SK-N-SH treated with all-trans-retinoic acid at 6 μM for 48 hours (cell line): ENCODE measurements around the gene EPS8L3.

Source experiments
- ATAC-seq: fragments of 200-7000 bp; cut with Tn5 transposase; 3 replicates; pipeline ENCODE4 v1.9.1; 2020; ENCODE audit warnings: mild to moderate bottlenecking, moderate library complexity
- BACH2 ChIP-seq: fragments of 250-450 bp; sonication (Bioruptor Pico); IDR thresholded peaks from 2 replicates; pipeline ENCODE4 v1.9.0; 2021; ENCODE audit warnings: mild to moderate bottlenecking, borderline replicate concordance
- CREB5 ChIP-seq: fragments of 250-450 bp; sonication (Bioruptor Pico); IDR thresholded peaks from 2 replicates; pipeline ENCODE4 v1.5.1; 2020; ENCODE audit warnings: low read depth, mild to moderate bottlenecking, moderate library complexity
- CSRNP3 ChIP-seq: fragments of 250-450 bp; sonication (Bioruptor Pico); IDR thresholded peaks from 2 replicates; pipeline ENCODE4 v1.5.1; 2021; ENCODE audit warnings: mild to moderate bottlenecking, moderate library complexity
- ESRRG ChIP-seq: fragments of 250-450 bp; sonication (Bioruptor Pico); IDR thresholded peaks from 2 replicates; pipeline ENCODE4 v1.6.1; 2021; ENCODE audit warnings: mild to moderate bottlenecking
- GLIS3 ChIP-seq: fragments of 250-450 bp; sonication (Bioruptor Pico); IDR thresholded peaks from 2 replicates; pipeline ENCODE4 v1.5.0; 2020; ENCODE audit warnings: mild to moderate bottlenecking, moderate library complexity
- PATZ1 ChIP-seq: fragments of 250-450 bp; sonication (Bioruptor Pico); IDR thresholded peaks from 2 replicates; pipeline ENCODE4 v1.8.0; 2020; ENCODE audit warnings: mild to moderate bottlenecking, moderate library complexity, borderline replicate concordance
- PPARA ChIP-seq: fragments of 250-450 bp; sonication (Bioruptor Pico); IDR thresholded peaks from 2 replicates; pipeline ENCODE4 v1.5.0; 2020; ENCODE audit warnings: mild to moderate bottlenecking, borderline replicate concordance
- RARB ChIP-seq: fragments of 250-450 bp; sonication (Bioruptor Pico); IDR thresholded peaks from 2 replicates; pipeline ENCODE4 v1.8.0; 2021; ENCODE audit warnings: mild to moderate bottlenecking, moderate library complexity
- SNAI2 ChIP-seq: fragments of 250-450 bp; sonication (Bioruptor Pico); IDR thresholded peaks from 2 replicates; pipeline ENCODE4 v1.5.0; 2020; ENCODE audit warnings: mild to moderate bottlenecking, moderate library complexity
- TCF4 ChIP-seq: fragments of 250-450 bp; sonication (Bioruptor Pico); IDR thresholded peaks from 2 replicates; pipeline ENCODE4 v1.8.0; 2021; ENCODE audit warnings: mild to moderate bottlenecking, moderate library complexity, borderline replicate concordance
- TOX ChIP-seq: fragments of 250-450 bp; sonication (Bioruptor Pico); IDR thresholded peaks from 2 replicates; pipeline ENCODE4 v1.8.0; 2021; ENCODE audit warnings: mild to moderate bottlenecking, moderate library complexity, borderline replicate concordance
- TSHZ2 ChIP-seq: fragments of 250-450 bp; sonication (Bioruptor Pico); IDR thresholded peaks from 2 replicates; pipeline ENCODE4 v1.5.0; 2020; ENCODE audit warnings: mild to moderate bottlenecking, moderate library complexity
- ZC3H10 ChIP-seq: fragments of 250-450 bp; sonication (Bioruptor Pico); IDR thresholded peaks from 2 replicates; pipeline ENCODE4 v1.5.1; 2021; ENCODE audit warnings: mild to moderate bottlenecking, moderate library complexity
- ZFP30 ChIP-seq: fragments of 450-650 bp; formaldehyde crosslinking; IDR thresholded peaks from 2 replicates; pipeline ENCODE4 v1.5.0; 2022; ENCODE audit warnings: mild to moderate bottlenecking, moderate library complexity
- ZNF565 ChIP-seq: fragments of 450-650 bp; formaldehyde crosslinking; conservative IDR thresholded peaks from 2 replicates; pipeline ENCODE4 v1.5.0; 2020; ENCODE audit warnings: low read depth, mild to moderate bottlenecking, moderate library complexity
- ZNF8 ChIP-seq: fragments of 450-650 bp; formaldehyde crosslinking; IDR thresholded peaks from 2 replicates; pipeline ENCODE4 v1.5.0; 2020; ENCODE audit warnings: mild to moderate bottlenecking, moderate library complexity

Gene EPS8L3

GRCh38 chr1:109806733-109807400, 43.1 kb upstream of the EPS8L3 start:
- ATAC-seq = no peak
- TF ChIP-seq TSHZ2 (no peak), BACH2 (no peak), TCF4 (CRISPR knock-in tag) (no peak), PPARA (no peak), GLIS3 (no peak), CSRNP3 (CRISPR knock-in tag) (no peak), ZNF8 (CRISPR knock-in tag) (no peak), CREB5 (CRISPR knock-in tag) (no peak), ZNF565 (CRISPR knock-in tag) (no peak), RARB (CRISPR knock-in tag) (no peak), ZFP30 (CRISPR knock-in tag) (no peak), SNAI2 (no peak)

- TF ChIP-seq ZNF8 (CRISPR knock-in tag) (no peak), RARB (CRISPR knock-in tag) (no peak), GLIS3 (no peak)
- peak; percentile 41 for ATAC-seq
These were observed 41.9 kb upstream of the EPS8L3 start for GRCh38 chr1:109805486-109806165.

- no peak for ATAC-seq
- TF ChIP-seq GLIS3 (no peak), TSHZ2 (no peak), ZC3H10 (no peak), ZNF565 (CRISPR knock-in tag) (no peak), CSRNP3 (CRISPR knock-in tag) (no peak), TCF4 (CRISPR knock-in tag) (no peak), PATZ1 (CRISPR knock-in tag) (no peak), ZNF8 (CRISPR knock-in tag) (no peak), ESRRG (no peak), TOX (CRISPR knock-in tag) (no peak)
These were observed 40.9 kb upstream of the EPS8L3 start for GRCh38 chr1:109804660-109805059.
